BE2C (cell line): ENCODE results near the gene NOS3.

ENCODE experiments used
- DNase-seq: peaks from one replicate; pipeline ENCODE4 v3.0.0-alpha.2; 2020
- H3K27me3 ChIP-seq: fragments of 250-450 bp; sonication (Bioruptor Pico); 2 replicates; pipeline ENCODE4 v1.5.1; 2020; ENCODE audit warnings: mild to moderate bottlenecking
- H3K36me3 ChIP-seq: fragments of 250-450 bp; sonication (Bioruptor Pico); 2 replicates; pipeline ENCODE4 v1.5.1; 2020; ENCODE audit warnings: mild to moderate bottlenecking
- H3K4me1 ChIP-seq: fragments of 250-450 bp; sonication (Bioruptor Pico); 2 replicates; pipeline ENCODE4 v1.5.1; 2020
- H3K4me3 ChIP-seq: 2 replicates; pipeline ENCODE4 v1.5.1; 2011; ENCODE audit warnings: low read depth, low read length
- H3K9me3 ChIP-seq: fragments of 250-450 bp; sonication (Bioruptor Pico); 2 replicates; pipeline ENCODE4 v1.5.1; 2020
- CTCF ChIP-seq: IDR thresholded peaks from 2 replicates; pipeline ENCODE4 v1.5.1; 2012; ENCODE audit warnings: mild to moderate bottlenecking, low read depth, low read length

The NOS3 gene

DNA sequence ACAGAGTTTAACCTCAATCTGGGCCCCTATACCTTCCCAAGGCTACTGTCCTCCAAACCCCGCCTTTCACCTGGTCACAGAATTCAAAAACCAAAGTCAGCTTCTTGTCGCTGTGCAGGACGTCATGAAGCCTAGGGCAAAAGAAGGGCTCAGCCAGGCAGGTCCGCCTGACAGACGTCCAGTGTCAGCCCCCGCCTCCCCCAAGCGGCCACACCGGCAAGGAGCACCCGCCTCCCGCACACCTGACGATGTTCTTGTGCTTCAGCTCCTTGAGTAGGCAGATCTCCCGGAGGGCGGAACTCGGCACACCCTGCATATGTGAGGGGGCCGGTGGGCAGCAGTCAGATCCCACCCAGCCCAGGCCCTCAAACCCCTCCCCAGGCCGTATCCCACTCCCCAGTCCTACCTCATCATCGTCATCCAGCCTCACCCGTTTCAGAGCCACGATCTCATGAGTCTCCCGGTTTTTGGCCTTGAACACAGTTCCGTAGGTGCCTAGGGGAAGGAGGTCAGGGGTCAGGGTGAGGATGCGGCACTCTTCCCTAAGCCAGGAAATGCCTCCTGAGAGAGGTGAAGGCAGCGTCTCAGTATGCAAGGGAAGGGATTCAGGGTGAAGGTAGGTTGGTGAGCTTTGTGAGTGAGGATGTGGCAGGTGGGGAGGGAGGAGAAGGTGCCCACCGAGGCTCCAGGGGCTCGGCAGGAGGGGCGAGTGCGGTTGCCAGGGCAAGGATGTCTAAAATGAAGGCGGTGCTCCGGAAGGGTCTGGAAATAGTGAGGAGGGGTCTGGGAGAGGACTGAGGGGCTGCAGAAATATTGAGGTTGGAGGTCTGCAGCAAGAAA, 66.1 kb downstream of the NOS3 start:
- Histone ChIP-seq H3K4me3 (peak overlapping the region; percentile 94), H3K9me3 (no peaks in the 10 kb centered on the region), H3K27me3 (no peaks in the 10 kb centered on the region), H3K36me3 (0 out of 2 replicates have a peak, but pooled peaks cover 5% of the 10 kb centered on the region), H3K4me1 (peaks cover 17% of the 10 kb centered on the region)
- TF ChIP-seq CTCF: no peak
- DNase-seq: no peak

DNA sequence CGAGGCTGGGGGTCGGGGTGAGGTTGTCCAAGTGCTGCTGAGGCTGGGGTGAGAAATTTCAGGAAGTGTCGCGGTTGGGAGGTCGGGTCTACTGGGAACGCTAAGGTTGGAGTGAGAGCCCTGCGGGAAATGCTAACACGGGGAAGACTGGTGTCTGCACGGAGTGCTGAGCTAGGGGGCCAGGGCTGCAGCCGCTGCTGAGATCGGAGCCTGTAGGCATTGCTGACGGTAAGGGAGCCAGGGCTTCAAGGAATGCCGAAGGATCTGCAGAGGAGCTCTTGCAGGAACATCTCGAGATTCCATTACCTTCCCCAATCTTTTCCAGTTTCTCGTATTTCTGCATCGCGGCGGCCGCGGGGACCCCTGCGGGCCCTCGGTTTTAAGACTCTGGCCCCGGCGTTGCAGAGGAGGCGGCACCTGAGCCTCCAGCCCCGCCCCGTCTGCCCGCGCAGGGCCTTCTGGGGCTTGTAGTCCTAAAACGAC, 66.7 kb downstream of the NOS3 start, which contains the start of gene CDK5:
Gene CDK5 (minus strand): TSS at position 392 of the 483 bp plus-strand sequence. CDS start 49 bp downstream, at position 343.
- Histone ChIP-seq H3K4me3 (peak within 1 kb of the TSS; percentile 94), H3K9me3 (no peaks in the 10 kb centered on the region), H3K36me3 (peaks cover 6% of the 10 kb centered on the region; the same call in 1 of the 2 replicates), H3K27me3 (no peaks in the 10 kb centered on the region), H3K4me1 (peaks cover 20% of the 10 kb centered on the region)
- DNase-seq: no peak
- TF ChIP-seq CTCF: no peak

GRCh38 chr7:151057989-151058780, 67.4 kb downstream of the NOS3 start:
- no peak for TF ChIP-seq CTCF
- DNase-seq: peak; percentile 99
- Histone ChIP-seq H3K4me3 (peak overlapping the region; percentile 94), H3K36me3 (peaks cover 3% of the 10 kb centered on the region; the same call in 1 of the 2 replicates), H3K27me3 (no peaks in the 10 kb centered on the region), H3K4me1 (peaks cover 20% of the 10 kb centered on the region), H3K9me3 (no peaks in the 10 kb centered on the region)

DNA sequence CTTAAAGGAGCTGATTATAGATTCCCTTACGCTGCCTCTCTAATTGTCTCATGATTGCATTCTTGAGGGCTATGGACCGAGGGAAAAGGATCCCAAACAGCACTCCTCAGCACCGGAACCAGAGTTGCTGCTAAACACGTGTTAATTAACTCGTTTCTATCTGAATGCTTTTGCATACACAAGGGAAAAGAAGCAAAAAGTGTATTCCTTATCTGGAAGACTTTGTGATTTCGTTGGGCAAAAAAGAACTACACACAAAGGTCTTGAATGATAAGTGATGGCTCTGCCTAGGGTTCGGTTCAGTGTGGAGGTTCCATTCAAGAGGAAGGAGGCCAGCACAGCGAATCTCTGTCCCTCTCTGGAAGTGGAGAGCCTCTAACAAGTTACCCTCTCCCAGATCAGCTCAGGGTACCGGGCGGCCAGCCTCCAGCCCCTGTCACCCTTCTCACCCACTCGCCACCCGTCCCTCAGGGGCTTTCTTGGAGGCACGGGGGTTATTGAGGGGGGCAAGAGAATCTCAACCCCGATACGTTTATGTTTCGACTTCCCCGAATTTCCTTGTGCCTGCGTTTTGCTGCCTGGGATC, 68.1 kb downstream of the NOS3 start:
- Histone ChIP-seq H3K27me3 (no peaks in the 10 kb centered on the region), H3K36me3 (peaks cover 8% of the 10 kb centered on the region), H3K4me1 (peaks cover 22% of the 10 kb centered on the region), H3K4me3 (peak overlapping the region; percentile 94), H3K9me3 (no peaks in the 10 kb centered on the region)
- DNase-seq: no peak
- TF ChIP-seq CTCF: no peak

- DNase-seq: peak; percentile 79
- TF ChIP-seq CTCF: peak; percentile 52
- Histone ChIP-seq H3K4me3 (peak within 1 kb of the TSS; percentile 94), H3K9me3 (no peaks in the 10 kb centered on the region), H3K27me3 (no peaks in the 10 kb centered on the region), H3K4me1 (peaks cover 22% of the 10 kb centered on the region), H3K36me3 (peaks cover 12% of the 10 kb centered on the region)
These were observed 68.7 kb downstream of the NOS3 start, which contains the start of gene SLC4A2 for GRCh38 chr7:151059367-151060112. Gene SLC4A2 (plus strand): TSS chr7:151059589. CDS start chr7:151061988, 2,399 bp downstream.
